Dendritic cell treated with granulocyte-macrophage colony-stimulating factor and Interleukin-4, amounts not matched to agents 40 ng/mL and 50 ng/mL, for 4 days (primary cell): ENCODE data around the gene LMAN2L.
A peak's percentile ranks its signal among the peaks of the same experiment; 100 is the strongest.

Experiments
- H3K27ac Mint-ChIP-seq: one replicate; pipeline ENCODE4 v1.8.0; 2022; ENCODE audit warnings: mild to moderate bottlenecking, mixed read lengths
- H3K27me3 Mint-ChIP-seq: one replicate; pipeline ENCODE4 v1.8.0; 2022; ENCODE audit warnings: mild to moderate bottlenecking, mixed read lengths
- H3K36me3 Mint-ChIP-seq: one replicate; pipeline ENCODE4 v1.8.0; 2022; ENCODE audit warnings: low read depth, mixed read lengths
- H3K4me1 Mint-ChIP-seq: one replicate; pipeline ENCODE4 v1.8.0; 2022; ENCODE audit warnings: low read depth, mixed read lengths
- H3K4me3 Mint-ChIP-seq: one replicate; pipeline ENCODE4 v1.8.0; 2022; ENCODE audit warnings: mild to moderate bottlenecking, moderate library complexity, mixed read lengths
- H3K9me3 Mint-ChIP-seq: one replicate; pipeline ENCODE4 v1.8.0; 2022; ENCODE audit warnings: mixed read lengths
- intact Hi-C: fragments of 100-400 bp; cut with micrococcal nuclease; formaldehyde crosslinking; loops from one replicate; pipeline ENCODE4 v1.15.0; 2022

The LMAN2L gene, protein sequence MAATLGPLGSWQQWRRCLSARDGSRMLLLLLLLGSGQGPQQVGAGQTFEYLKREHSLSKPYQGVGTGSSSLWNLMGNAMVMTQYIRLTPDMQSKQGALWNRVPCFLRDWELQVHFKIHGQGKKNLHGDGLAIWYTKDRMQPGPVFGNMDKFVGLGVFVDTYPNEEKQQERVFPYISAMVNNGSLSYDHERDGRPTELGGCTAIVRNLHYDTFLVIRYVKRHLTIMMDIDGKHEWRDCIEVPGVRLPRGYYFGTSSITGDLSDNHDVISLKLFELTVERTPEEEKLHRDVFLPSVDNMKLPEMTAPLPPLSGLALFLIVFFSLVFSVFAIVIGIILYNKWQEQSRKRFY

DNA sequence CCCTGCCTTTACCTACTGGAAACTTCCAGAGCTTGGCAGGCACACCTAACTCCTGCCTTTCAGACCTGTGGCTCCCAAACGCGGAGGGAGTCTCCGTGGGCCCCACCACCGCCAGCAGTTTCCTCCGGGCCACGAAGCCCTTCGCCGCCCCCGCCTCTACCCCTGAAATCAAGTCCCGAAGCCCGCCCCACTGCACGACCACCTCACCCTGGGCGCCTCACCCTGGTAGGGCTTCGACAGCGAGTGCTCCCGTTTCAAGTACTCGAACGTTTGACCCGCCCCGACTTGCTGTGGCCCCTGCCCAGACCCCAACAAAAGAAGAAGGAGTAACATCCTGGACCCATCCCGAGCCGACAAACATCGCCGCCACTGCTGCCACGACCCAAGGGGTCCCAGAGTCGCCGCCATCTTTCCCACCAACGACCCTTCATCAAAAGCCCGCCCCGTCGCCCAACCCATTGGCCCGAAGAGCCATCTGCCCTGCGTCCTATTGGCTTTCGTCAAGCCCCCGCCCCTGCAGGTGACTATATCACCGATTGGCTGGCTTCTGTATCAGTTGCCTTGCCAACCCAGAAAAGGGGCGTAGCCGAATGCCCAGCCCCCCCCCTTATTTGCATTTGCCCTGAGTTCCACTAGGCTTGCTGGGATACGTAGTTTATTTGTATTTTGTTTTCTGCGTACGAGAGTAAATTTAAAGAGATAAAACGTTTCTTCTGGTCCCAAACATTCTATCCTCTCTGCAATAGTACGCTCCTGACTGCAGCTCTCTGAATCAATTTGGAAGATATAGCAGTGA is at the start of gene LMAN2L:
TSS of gene LMAN2L (minus strand) at position 432 of the 796 bp plus-strand sequence. CDS start at position 408, 24 bp downstream.
- Mint-ChIP-seq H3K27ac (peak within 1 kb of the TSS; percentile 91), H3K27me3 (no peaks in the 10 kb centered on the region), H3K4me3 (peak within 1 kb of the TSS; percentile 94), H3K4me1 (peaks cover 24% of the 10 kb centered on the region), H3K36me3 (peaks cover 34% of the 10 kb centered on the region), H3K9me3 (no peaks in the 10 kb centered on the region)
- intact Hi-C loops = loop anchor here (1.0 kb wide), 2 partner anchors 20 to 103 kb away; partner anchors contain the start of gene CNNM4

DNA sequence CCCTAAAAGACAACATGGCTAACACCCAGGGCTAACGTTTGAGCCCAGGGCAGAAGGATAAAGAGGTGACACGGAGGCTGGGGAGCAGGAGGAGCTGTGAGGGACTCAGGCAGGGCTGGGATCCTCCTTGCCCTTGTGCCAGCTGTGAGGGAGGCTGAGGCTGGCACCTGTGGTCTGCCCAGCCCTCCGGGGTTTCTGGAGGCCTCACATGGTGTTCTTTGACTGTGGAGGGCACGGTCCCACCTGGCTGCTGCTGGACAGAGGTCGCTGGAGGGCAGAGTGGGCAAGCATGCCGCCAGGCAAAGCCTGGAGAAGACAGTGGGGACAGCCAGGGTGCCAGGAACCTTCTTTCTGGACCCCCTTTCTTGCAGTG is 49.4 kb upstream of the LMAN2L start:
- H3K4me3 Mint-ChIP-seq = no peak overlapping the region
- no peaks in the 10 kb centered on the region for H3K27me3 Mint-ChIP-seq
- H3K4me1 Mint-ChIP-seq = peaks cover 5% of the 10 kb centered on the region
- intact Hi-C loops = no loop called here
- no peaks in the 10 kb centered on the region for H3K36me3 Mint-ChIP-seq
- H3K9me3 Mint-ChIP-seq = no peaks in the 10 kb centered on the region
- H3K27ac Mint-ChIP-seq = no peak overlapping the region

DNA sequence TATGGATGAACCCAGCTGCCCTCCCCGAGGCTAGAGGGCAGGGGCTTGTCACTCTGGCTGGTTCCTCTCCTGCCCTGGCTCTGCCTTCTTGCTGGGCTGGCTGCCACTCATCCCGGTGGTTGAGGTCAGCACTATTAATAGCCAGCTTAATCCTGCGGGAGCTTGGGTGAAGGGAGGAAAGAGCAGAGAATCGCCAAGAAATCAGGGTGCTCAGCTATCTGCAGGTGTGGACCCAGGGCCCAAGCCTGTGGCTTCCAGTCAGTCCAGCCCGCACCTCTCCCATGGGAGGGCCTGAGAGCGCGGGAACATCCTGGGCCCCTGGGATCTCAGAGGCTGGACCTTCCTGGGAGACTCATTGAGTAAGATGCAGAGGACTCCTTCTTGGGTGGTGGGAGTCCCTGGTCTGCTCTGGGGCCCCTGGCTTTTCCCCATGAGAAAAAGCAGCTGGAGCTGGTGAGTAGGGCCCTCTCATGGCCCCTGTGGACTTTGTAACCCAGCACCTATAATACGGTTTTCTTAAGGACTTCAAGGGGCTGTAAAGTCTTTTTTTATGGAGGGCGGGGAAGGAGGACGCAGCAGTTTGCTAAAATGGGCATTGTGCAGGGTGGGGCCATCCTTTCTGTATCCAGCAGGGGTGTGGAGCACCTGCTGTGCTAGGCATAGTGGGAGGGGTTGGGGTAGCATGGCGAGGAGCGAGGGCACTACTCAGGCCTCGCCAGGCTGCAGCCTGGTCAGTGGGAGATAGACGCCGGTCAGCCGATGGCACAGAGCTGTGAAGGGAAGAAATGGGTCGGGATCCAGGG is 48.8 kb upstream of the LMAN2L start:
- H3K27ac Mint-ChIP-seq = no peak overlapping the region

DNA sequence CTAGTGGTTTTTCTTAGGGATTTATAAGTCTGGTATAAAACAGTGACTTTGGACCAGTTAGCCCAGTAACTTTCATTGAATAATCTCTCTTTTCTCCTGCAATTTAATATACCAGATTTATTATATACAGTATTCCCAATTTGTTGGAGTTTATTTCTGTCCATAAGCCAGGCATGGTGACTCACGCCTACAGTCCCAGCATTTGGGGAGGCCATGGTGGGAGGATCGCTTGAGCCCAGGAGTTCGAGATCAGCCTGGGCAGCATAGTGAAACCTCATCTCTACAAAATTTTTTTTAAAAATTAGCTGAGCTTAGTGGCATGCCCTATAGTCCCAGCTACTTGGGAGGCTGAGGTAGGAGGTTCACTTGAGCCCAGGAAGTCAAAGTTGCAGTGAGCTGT is 47.5 kb upstream of the LMAN2L start:
- intact Hi-C loops = no loop called here
- no peak overlapping the region for H3K27ac Mint-ChIP-seq
- H3K4me3 Mint-ChIP-seq = no peak overlapping the region
- H3K36me3 Mint-ChIP-seq = no peaks in the 10 kb centered on the region
- no peaks in the 10 kb centered on the region for H3K9me3 Mint-ChIP-seq
- no peaks in the 10 kb centered on the region for H3K27me3 Mint-ChIP-seq
- peaks cover 16% of the 10 kb centered on the region for H3K4me1 Mint-ChIP-seq

More for the DNA sequence above, 48.8 kb upstream of the LMAN2L start:
- Mint-ChIP-seq H3K9me3 (no peaks in the 10 kb centered on the region), H3K27me3 (no peaks in the 10 kb centered on the region), H3K4me3 (no peak overlapping the region), H3K36me3 (no peaks in the 10 kb centered on the region), H3K4me1 (peaks cover 7% of the 10 kb centered on the region)
- intact Hi-C loops = no loop called here

DNA sequence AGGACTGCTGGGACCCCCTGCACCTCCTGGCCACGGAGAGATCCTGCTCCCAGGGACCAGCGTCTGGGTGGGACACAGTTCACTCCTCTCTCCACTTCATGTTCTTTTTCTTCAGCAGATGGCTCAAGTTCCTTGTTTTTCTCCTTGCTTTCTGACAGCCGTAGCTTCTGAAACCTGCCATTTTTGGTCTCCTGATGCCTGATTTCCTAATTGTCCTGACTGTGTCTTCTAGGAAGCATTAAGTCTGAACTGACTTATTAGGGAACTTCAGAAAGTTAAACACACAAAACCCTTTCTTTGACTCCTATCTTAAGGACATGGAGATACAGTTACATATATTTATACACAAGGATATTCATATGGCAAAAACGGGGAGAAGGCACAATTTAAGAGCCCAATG is 43.5 kb upstream of the LMAN2L start:
- no peaks in the 10 kb centered on the region for H3K9me3 Mint-ChIP-seq

DNA sequence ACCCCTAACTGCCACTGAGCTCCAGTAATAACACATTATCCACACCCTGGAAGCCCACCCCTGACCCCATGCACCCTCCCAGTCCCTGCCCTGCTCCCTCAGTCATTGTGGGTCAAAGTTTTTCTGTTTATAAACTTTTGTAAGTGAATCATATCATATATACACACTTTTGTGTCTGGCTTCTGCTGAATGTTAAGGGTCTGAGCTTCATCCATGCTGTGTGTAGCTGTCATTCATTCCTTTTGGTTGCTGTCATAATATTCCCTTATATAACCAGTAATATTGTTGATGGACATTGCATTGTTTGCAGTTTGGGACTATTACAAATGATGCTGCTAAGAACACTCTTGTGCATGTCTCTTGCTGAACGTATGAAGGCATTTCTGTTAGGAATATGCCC is 35.3 kb upstream of the LMAN2L start:
- peaks cover 30% of the 10 kb centered on the region for H3K36me3 Mint-ChIP-seq
- no peaks in the 10 kb centered on the region for H3K9me3 Mint-ChIP-seq
- no peak overlapping the region for H3K27ac Mint-ChIP-seq
- no peaks in the 10 kb centered on the region for H3K27me3 Mint-ChIP-seq
- no peak overlapping the region for H3K4me3 Mint-ChIP-seq
- intact Hi-C loops = no loop called here
- peaks cover 22% of the 10 kb centered on the region for H3K4me1 Mint-ChIP-seq

More for the DNA sequence above, 43.5 kb upstream of the LMAN2L start:
- Mint-ChIP-seq H3K4me3 (no peak overlapping the region), H3K36me3 (peaks cover 20% of the 10 kb centered on the region), H3K27ac (peak overlapping the region; percentile 73), H3K4me1 (peaks cover 16% of the 10 kb centered on the region), H3K27me3 (no peaks in the 10 kb centered on the region)
- intact Hi-C loops = no loop called here

DNA sequence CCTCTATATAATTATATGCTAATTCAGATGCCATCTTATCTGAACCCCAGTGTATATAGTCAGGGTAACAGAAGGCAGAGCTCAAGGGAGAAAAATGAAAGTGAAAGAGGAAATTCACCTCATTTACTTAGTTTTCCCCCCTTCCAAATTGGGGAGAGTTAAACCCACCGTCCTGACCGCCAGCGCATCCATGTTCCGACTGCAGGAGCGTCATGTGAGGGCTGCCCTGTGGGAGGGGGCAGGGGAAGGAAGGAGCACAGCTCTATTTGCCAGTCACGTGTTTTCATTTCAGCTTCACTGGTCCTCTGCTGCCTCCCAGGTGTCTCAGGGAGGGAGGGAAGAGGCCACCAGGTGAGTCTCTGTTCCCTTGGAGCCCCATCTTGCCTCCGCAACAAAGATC is 34.1 kb upstream of the LMAN2L start:
- intact Hi-C loops = no loop called here
- H3K9me3 Mint-ChIP-seq = no peaks in the 10 kb centered on the region
- H3K4me1 Mint-ChIP-seq = peaks cover 34% of the 10 kb centered on the region

DNA sequence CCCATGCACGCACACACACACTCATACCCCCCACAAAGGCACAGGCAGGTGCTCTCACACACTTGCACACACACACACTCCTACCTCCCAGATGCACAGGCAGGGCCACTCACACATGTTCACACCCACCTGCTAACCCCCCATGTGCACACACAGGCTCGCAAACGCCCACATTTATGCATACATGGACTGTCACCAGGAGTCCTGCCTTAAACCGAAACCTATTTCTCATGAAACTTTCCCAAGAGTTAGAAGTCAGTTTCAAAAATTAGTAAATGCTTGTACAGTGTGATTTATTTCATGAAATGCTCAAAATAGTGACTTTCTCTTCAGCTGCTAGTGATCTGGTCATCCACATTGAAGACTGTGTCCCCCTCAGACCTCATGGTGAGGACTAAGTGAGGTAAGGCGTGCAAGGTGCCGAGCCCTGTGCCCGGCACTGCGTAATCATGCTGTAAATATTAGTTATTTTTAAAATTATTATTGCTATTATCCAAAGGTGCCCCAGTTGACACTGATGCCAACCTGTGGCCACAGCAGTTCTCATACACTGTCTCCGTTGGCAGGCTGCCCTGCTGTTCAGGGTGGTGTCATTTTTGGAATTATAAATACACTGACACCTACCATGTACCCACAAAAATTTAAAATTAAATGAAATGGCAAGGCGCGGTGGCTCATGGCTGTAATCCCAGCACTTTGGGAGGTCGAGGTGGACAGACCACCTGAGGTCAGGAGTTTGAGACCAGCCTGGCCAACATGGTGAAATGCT is 33.2 kb upstream of the LMAN2L start:
- intact Hi-C loops = no loop called here
- H3K27me3 Mint-ChIP-seq = no peaks in the 10 kb centered on the region
- no peak overlapping the region for H3K27ac Mint-ChIP-seq

More for the DNA sequence above, 34.1 kb upstream of the LMAN2L start:
- H3K36me3 Mint-ChIP-seq = peaks cover 25% of the 10 kb centered on the region
- H3K4me3 Mint-ChIP-seq = peak overlapping the region; percentile 60
- no peak overlapping the region for H3K27ac Mint-ChIP-seq
- H3K27me3 Mint-ChIP-seq = no peaks in the 10 kb centered on the region

DNA sequence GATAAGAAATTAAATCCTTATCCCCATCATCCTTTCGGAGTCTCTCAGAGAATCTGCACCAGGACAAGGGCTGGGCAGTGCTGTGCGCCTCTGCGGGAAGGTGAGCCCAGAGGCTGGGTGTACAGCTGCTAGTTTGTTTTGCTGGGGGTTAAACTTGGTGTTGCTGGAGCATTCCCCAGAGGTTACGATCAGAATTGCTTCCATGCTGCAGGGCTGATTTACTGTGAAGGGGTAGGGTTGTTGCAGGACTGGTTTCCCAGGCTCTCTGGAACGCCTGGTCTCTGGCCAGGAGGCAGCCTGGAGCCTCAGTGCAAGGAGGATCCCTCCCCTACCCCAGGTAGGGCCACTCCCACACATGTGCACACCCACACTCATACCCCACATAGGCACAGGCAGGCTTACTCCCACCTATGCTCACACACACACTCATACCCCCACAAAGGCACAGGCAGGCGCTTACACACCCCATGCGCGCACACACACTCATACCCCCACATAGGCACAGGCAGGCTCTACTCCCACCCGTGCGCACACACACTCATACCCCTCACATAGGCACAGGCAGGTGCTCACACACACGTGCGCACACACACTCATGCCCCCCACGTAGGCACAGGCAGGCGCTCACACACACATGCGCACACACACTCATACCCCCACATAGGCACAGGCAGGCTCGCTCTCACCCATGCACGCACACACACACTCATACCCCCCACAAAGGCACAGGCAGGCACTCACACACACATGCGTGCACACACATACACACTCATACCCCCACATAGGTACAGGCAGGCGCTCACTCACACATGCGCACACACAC is 32.1 kb upstream of the LMAN2L start:
- no peak overlapping the region for H3K4me3 Mint-ChIP-seq
- peaks cover 53% of the 10 kb centered on the region for H3K4me1 Mint-ChIP-seq
- no peaks in the 10 kb centered on the region for H3K27me3 Mint-ChIP-seq
- no peak overlapping the region for H3K27ac Mint-ChIP-seq
- intact Hi-C loops = no loop called here
- peaks cover 41% of the 10 kb centered on the region for H3K36me3 Mint-ChIP-seq
- H3K9me3 Mint-ChIP-seq = no peaks in the 10 kb centered on the region

More for the DNA sequence above, 33.2 kb upstream of the LMAN2L start:
- H3K4me3 Mint-ChIP-seq = no peak overlapping the region
- no peaks in the 10 kb centered on the region for H3K9me3 Mint-ChIP-seq
- H3K36me3 Mint-ChIP-seq = peaks cover 33% of the 10 kb centered on the region
- H3K4me1 Mint-ChIP-seq = peaks cover 43% of the 10 kb centered on the region

DNA sequence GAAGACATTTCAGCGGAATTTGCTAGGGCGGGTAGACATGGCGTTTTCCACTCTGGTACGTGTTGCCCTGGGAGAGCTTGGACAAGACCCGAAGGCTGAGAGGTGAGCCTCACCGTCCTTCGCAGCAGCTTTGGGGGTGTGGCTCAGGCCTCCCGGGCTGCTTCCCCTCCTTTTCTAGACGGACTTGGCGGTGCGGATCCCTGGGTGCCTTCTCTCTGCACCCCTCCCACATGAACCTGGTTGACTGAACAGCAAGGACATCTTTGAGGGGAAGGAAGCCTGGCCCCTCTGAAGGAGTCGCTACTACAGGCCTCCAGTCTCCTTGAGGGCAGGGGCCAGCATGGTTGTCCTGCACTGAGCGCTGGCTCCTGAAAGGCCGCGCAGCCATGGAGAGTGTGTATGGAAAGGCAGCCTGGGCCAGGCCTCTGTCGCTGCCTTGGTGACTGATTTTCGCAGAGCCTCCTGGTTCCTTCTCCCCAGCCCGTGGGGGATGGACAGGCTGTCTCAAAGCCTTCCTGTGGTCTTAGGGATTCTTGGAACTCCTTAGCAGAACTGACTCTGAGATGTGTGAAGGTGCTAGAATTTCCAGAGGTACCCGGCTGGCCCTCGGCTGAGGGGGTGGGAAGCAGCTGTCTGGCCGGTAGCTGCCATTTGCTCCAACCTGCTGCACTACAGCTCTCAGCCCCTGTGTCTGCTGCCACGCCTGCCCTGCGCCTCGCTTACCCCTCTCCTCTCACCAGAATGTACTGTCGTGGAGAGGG is 30.8 kb upstream of the LMAN2L start:
- peaks cover 65% of the 10 kb centered on the region for H3K4me1 Mint-ChIP-seq
- no peaks in the 10 kb centered on the region for H3K9me3 Mint-ChIP-seq
- H3K27me3 Mint-ChIP-seq = no peaks in the 10 kb centered on the region
- H3K4me3 Mint-ChIP-seq = no peak overlapping the region
- H3K36me3 Mint-ChIP-seq = peaks cover 50% of the 10 kb centered on the region
- peak overlapping the region; percentile 30 for H3K27ac Mint-ChIP-seq
- intact Hi-C loops = no loop called here

DNA sequence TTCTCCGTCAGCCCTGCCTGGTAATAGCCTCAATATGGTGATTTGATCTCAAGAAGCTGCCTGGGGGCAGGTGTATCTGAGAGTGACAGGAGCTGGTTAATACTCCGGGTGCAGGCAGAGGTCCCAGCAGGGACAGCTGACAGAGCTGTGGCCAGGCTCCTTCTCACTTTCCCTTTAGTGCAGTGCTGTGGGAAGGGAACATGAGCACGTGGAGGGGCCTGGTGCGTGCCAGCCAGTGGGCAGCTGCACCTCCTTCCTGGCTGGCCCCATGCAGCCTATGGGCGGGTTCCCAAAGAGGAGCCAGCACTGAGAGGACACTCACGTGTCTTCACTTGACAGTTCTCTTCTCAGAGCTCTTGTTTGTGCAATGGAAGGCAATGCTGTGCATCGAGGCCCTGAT is 29.9 kb upstream of the LMAN2L start:
- H3K27ac Mint-ChIP-seq = peak overlapping the region; percentile 30
- H3K27me3 Mint-ChIP-seq = no peaks in the 10 kb centered on the region

DNA sequence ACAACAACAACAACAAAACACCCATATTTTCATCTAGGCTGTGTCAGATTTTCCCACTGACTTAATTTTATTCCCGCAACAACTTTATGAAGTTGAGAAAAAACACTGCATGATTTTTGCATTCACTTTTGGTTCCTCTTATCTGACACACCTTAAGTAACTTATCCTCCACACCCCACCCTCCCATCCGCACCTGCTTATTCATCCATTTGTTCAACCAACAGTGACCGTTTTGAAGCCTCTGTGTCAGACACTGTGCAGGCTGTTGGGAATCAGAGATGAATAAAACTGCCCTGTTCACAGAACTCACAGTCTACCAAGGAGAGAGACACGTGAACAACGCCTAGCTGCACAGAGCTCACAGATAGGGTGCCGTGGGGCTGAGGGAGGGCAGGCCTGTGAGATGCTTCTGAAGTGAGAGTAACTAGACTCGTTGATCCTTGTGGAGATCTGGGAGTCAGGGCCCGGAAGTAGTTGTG is 28.3 kb upstream of the LMAN2L start:
- Mint-ChIP-seq H3K27ac (no peak overlapping the region), H3K4me1 (peaks cover 84% of the 10 kb centered on the region), H3K36me3 (peaks cover 55% of the 10 kb centered on the region), H3K4me3 (no peak overlapping the region), H3K9me3 (no peaks in the 10 kb centered on the region), H3K27me3 (no peaks in the 10 kb centered on the region)
- intact Hi-C loops = no loop called here

More for the DNA sequence above, 29.9 kb upstream of the LMAN2L start:
- H3K36me3 Mint-ChIP-seq = peaks cover 50% of the 10 kb centered on the region
- peaks cover 73% of the 10 kb centered on the region for H3K4me1 Mint-ChIP-seq
- intact Hi-C loops = no loop called here
- H3K9me3 Mint-ChIP-seq = no peaks in the 10 kb centered on the region
- no peak overlapping the region for H3K4me3 Mint-ChIP-seq
